Stomach (tissue), 9 donors: ENCODE results near the gene GPR37L1. TPM values are rescaled to one million over a fixed set of nuclear protein-coding genes. Genes with fewer than 3 reads are reported as not detected.
A peak's percentile ranks its signal among the peaks of the same experiment; 100 is the strongest.

Experiments used
- DNase-seq, 2 donors: peaks; one replicate each; pipeline versions ENCODE4 v3.0.0 to v3.0.0-alpha.2; 2013 to 2019
- H3K27ac ChIP-seq, 5 donors: fragments of 200-600 bp in 4 of 5; sonication (generic) in 4 of 5; one replicate each; pipeline ENCODE4 v1.5.1; 2013 to 2019; ENCODE audit warnings: mild to moderate bottlenecking in 1 of 5, moderate library complexity in 1 of 5
- H3K27me3 ChIP-seq, 3 donors: fragments of 200-600 bp; sonication (generic); one replicate each; pipeline ENCODE4 v1.5.1; 2017 to 2019; ENCODE audit warnings: mixed run types in 1 of 3
- H3K36me3 ChIP-seq, 4 donors: fragments of 200-600 bp; sonication (generic); 1 replicate in 3 of 4; 2 replicates in 1 of 4; pipeline ENCODE4 v1.5.1; 2016 to 2019
- H3K4me1 ChIP-seq, 4 donors: fragments of 200-600 bp; sonication (generic); one replicate each; pipeline ENCODE4 v1.5.1; 2016 to 2019
- H3K4me3 ChIP-seq, 4 donors: fragments of 200-600 bp; sonication (generic) in 3 of 4; one replicate each; pipeline ENCODE4 v1.5.1; 2016 to 2019; ENCODE audit warnings: mild to moderate bottlenecking in 1 of 4
- H3K9me3 ChIP-seq, 4 donors: fragments of 200-600 bp; sonication (generic); one replicate each; pipeline ENCODE4 v1.5.1; 2016 to 2019
- CTCF ChIP-seq, 7 experiments: fragments of 450-650 bp in 4 of 7; fragments of 200-600 bp in 3 of 7; sonication (generic) in 3 of 7; IDR thresholded peaks; one replicate each; pipeline ENCODE4 v1.5.1; 2016 to 2019; ENCODE audit warnings: antibody characterized with exemption in 7 of 7, control low read depth in 2 of 7, mild to moderate bottlenecking in 1 of 7
- EP300 ChIP-seq: sonication (generic); formaldehyde crosslinking; IDR thresholded peaks from one replicate; pipeline ENCODE4 v1.6.1; 2017; ENCODE audit warnings: antibody characterized with exemption
- POLR2A ChIP-seq, 4 donors: fragments of 450-650 bp; IDR thresholded peaks; one replicate each; pipeline ENCODE4 v1.6.1; 2016; ENCODE audit warnings: antibody characterized with exemption in 4 of 4, control low read depth in 2 of 4, mild to moderate bottlenecking in 1 of 4, moderate library complexity in 1 of 4
- POLR2AphosphoS5 ChIP-seq, 3 donors: sonication (generic); formaldehyde crosslinking; IDR thresholded peaks; one replicate each; pipeline ENCODE4 v1.6.1; 2016; ENCODE audit warnings: antibody characterized with exemption in 3 of 3
- WGBS, 5 donors: extraction: QIAGEN DNeasy Blood & Tissue Kit in 3 of 5; methylation state at CpG; one replicate each; pipeline versions ENCODE4 v1.1.5 to v1.1.7; 2013 to 2018; 5-methylcytosine and 5-hydroxymethylcytosine counted together
- intact Hi-C: fragments of 100-400 bp; cut with DNase I; formaldehyde crosslinking; loops from one replicate; pipeline ENCODE4 v1.15.1; 2023; ENCODE audit warnings: low total_unique reads
- polyA plus RNA-seq, 3 donors: library from polyadenylated mRNA; stranded (reverse); fragments of 200-250 nt; gene quantifications; one replicate each; pipeline ENCODE4 v1.2.3, GENCODE V29; 2013
- total RNA-seq, 5 donors: library from RNA; depleted of rRNA; stranded (reverse); fragments of >200 nt; gene quantifications; one replicate each; pipeline versions ENCODE4 v1.1.0 to v1.2.3, GENCODE V29; 2014 to 2016
- donor health status: healthy with polysubstance abuse.
- donor health status: Bipolar disorder and iron deficiency.
- donor health status: healthy.

The GPR37L1 gene
- total and polyA plus RNA-seq, 8 donors = under 0.01 to 2.0 (median 0.18) TPM; not detected in 3

GRCh38 chr1:202076050-202076511, 46.6 kb upstream of the GPR37L1 start:
- TF ChIP-seq POLR2AphosphoS5 (IDR thresholded peaks at IDR 0.05) (peak in 2 of 3 donors; percentile 71 to 81), CTCF (IDR thresholded peaks at IDR 0.05) (no peak)
- Histone ChIP-seq H3K4me1 (peaks cover 13 to 36% (median 25%) of the 10 kb centered on the region in 4 donors), H3K27ac (peak overlapping the region; percentile 53 to 74 (median 61)), H3K9me3 (no peaks in the 10 kb centered on the region), H3K27me3 (no peaks in the 10 kb centered on the region), H3K4me3 (no peak overlapping the region), H3K36me3 (no peaks in the 10 kb centered on the region)
- intact Hi-C loops = no loop called here
- DNase-seq = peak; percentile 72 to 74
- 29 to 54% (median 32%) methylated on average over 6 of the region's 6 CpGs for WGBS, 5 donors

- Histone ChIP-seq H3K9me3 (no peaks in the 10 kb centered on the region), H3K27ac (no peak overlapping the region), H3K4me3 (no peak overlapping the region), H3K4me1 (peaks cover 13 to 32% (median 20%) of the 10 kb centered on the region in 4 donors), H3K36me3 (no peaks in the 10 kb centered on the region), H3K27me3 (no peaks in the 10 kb centered on the region)
- no peak for DNase-seq
- WGBS, 5 donors = 61 to 74% (median 70%) methylated on average over 3 of the region's 3 CpGs
- TF ChIP-seq EP300 (no peak), POLR2AphosphoS5 (IDR thresholded peaks at IDR 0.05) (no peak), CTCF (IDR thresholded peaks at IDR 0.05) (no peak), POLR2A (IDR thresholded peaks at IDR 0.05) (no peak)
- intact Hi-C loops = no loop called here
These were observed 44.5 kb upstream of the GPR37L1 start for GRCh38 chr1:202078241-202078640.

- Histone ChIP-seq H3K4me3 (no peak overlapping the region), H3K27ac (no peak overlapping the region), H3K27me3 (no peaks in the 10 kb centered on the region), H3K4me1 (peaks cover 10 to 34% (median 20%) of the 10 kb centered on the region in 4 donors), H3K36me3 (no peaks in the 10 kb centered on the region), H3K9me3 (no peaks in the 10 kb centered on the region)
- no peak for TF ChIP-seq CTCF (IDR thresholded peaks at IDR 0.05)
- TF ChIP-seq POLR2AphosphoS5 (IDR thresholded peaks at IDR 0.05) = no peak
- no peak for TF ChIP-seq POLR2A (IDR thresholded peaks at IDR 0.05)
- TF ChIP-seq EP300 = no peak
- intact Hi-C loops = no loop called here
- peak in 1 of 2 donors; percentile 70 for DNase-seq
- WGBS, 5 donors = 48 to 61% (median 53%) methylated on average over 6 of the region's 6 CpGs
These were observed 40.7 kb upstream of the GPR37L1 start for GRCh38 chr1:202081992-202082391.

GRCh38 chr1:202084791-202085681, 37.7 kb upstream of the GPR37L1 start:
- intact Hi-C loops = no loop called here
- no peaks in the 10 kb centered on the region for H3K27me3 ChIP-seq
- TF ChIP-seq POLR2AphosphoS5 (IDR thresholded peaks at IDR 0.05) (peak in 1 of 3 donors; percentile 38), POLR2A (IDR thresholded peaks at IDR 0.05) (no peak)
- H3K9me3 ChIP-seq = no peaks in the 10 kb centered on the region
- peak; percentile 62 to 91 for DNase-seq
- peak overlapping the region; percentile 68 to 81 (median 73) for H3K27ac ChIP-seq
- H3K4me1 ChIP-seq = peaks cover 12 to 34% (median 20%) of the 10 kb centered on the region in 4 donors
- no peaks in the 10 kb centered on the region for H3K36me3 ChIP-seq
- H3K4me3 ChIP-seq = no peak overlapping the region
- 26 to 49% (median 40%) methylated on average over 12 to 16 of the region's 16 CpGs for WGBS, 5 donors
